Tibial nerve (tissue), 4 donors: ENCODE measurements around the gene STON1. TPM values are rescaled to one million over a fixed set of nuclear protein-coding genes. Genes with fewer than 3 reads are reported as not detected.
"Not testable (repeated sequence)": the region's sequence is repeated elsewhere in the genome, so short reads cannot be mapped to it uniquely, and the experiment has no call there.

Experiments
- DNase-seq, 2 donors: peaks; one replicate each; pipeline ENCODE4 v3.0.0-alpha.2; 2019; ENCODE audit warnings: low spot score in 2 of 2
- H3K27ac ChIP-seq, 4 donors: fragments of 200-600 bp; sonication (generic) in 3 of 4; one replicate each; pipeline ENCODE4 v1.5.1; 2017 to 2019; ENCODE audit warnings: mild to moderate bottlenecking in 1 of 4
- H3K27me3 ChIP-seq, 2 donors: fragments of 200-600 bp; sonication (generic) in 1 of 2; one replicate each; pipeline versions ENCODE4 v1.5.1 to v1.6.0; 2017 to 2019
- H3K36me3 ChIP-seq, 3 donors: fragments of 200-600 bp; sonication (generic); one replicate each; pipeline ENCODE4 v1.5.1; 2018 to 2019
- H3K4me1 ChIP-seq, 4 donors: fragments of 200-600 bp; sonication (generic) in 3 of 4; one replicate each; pipeline ENCODE4 v1.5.1; 2017 to 2019
- H3K4me3 ChIP-seq, 4 donors: fragments of 200-600 bp; sonication (generic) in 3 of 4; one replicate each; pipeline ENCODE4 v1.5.1; 2017 to 2019; ENCODE audit warnings: mild to moderate bottlenecking in 1 of 4, moderate library complexity in 1 of 4
- H3K9me3 ChIP-seq, 4 donors: fragments of 200-600 bp; sonication (generic) in 3 of 4; one replicate each; pipeline ENCODE4 v1.5.1; 2017 to 2019
- EP300 ChIP-seq, 2 donors: sonication (generic); formaldehyde crosslinking; IDR thresholded peaks; one replicate each; pipeline ENCODE4 v1.6.1; 2017; ENCODE audit warnings: antibody characterized with exemption in 2 of 2, mild to moderate bottlenecking in 1 of 2
- POLR2A ChIP-seq, 2 donors: fragments of 450-650 bp; IDR thresholded peaks; one replicate each; pipeline ENCODE4 v1.6.1; 2017; ENCODE audit warnings: antibody characterized with exemption in 2 of 2, mild to moderate bottlenecking in 2 of 2, moderate library complexity in 2 of 2
- WGBS, 2 donors: methylation state at CpG; one replicate each; pipeline ENCODE4 v1.1.5; 2018; 5-methylcytosine and 5-hydroxymethylcytosine counted together
- total RNA-seq, 4 donors: library from RNA; depleted of rRNA; stranded (reverse); fragments of >200 nt; gene quantifications; one replicate each; pipeline ENCODE4 v1.1.0, GENCODE V29; 2016
- TF ChIP-seq, protein P1 (sequence below), 5 experiments: fragments of 200-600 bp in 3 of 5; fragments of 450-650 bp in 2 of 5; sonication (generic) in 3 of 5; IDR thresholded peaks; one replicate each; pipeline ENCODE4 v1.5.1; 2016 to 2019; ENCODE audit warnings: antibody characterized with exemption in 5 of 5, mild to moderate bottlenecking in 3 of 5, moderate library complexity in 2 of 5

STON1 gene
- total RNA-seq, 4 donors from 2014 or later: 34.1 to 57.0 (median 46.9) TPM

DNA sequence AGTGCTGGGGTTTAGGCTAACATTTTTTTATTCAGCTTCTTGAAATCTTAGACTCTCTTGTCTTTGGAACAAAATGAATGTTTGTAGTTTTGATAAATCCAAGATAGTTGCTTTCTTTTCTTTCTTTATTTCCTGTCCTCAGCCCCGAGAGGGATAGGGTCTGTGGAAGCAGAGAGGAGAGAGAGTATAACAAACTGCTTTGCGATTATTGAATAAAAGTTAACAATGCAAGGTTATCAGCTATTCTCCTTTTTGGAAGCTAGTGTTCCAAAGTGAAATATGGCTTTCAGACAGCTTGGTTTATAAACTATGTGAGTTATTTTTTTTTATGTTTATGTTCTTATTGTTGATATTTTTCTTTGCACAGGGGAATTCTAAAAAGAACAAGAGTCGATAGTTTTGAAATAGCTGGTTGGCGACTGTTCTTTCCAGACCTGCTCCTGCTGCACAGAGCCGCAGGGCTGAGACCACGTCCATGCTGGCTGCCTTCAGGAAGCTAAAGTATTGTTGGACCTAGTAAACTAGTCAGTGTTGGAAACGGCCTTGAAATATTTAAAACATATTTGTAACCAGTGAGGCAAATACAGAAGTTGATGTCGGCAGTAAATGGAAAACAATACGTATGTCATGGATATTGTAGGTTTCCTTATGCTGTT lies 15.5 kb upstream of the STON1 start:
- Histone ChIP-seq H3K4me3 (no peak overlapping the region), H3K27me3 (no peaks in the 10 kb centered on the region), H3K27ac (peak overlapping the region in 1 of 4 donors; percentile 4), H3K4me1 (peaks cover 0 to 18% (median 6%) of the 10 kb centered on the region in 4 donors), H3K36me3 (peaks cover 0 to 63% (median 0%) of the 10 kb centered on the region in 3 donors), H3K9me3 (no peaks in the 10 kb centered on the region)
- TF ChIP-seq POLR2A (IDR thresholded peaks at IDR 0.05): no peak
- no peak for TF ChIP-seq EP300 (IDR thresholded peaks at IDR 0.05)
- TF ChIP-seq, protein P1, sequence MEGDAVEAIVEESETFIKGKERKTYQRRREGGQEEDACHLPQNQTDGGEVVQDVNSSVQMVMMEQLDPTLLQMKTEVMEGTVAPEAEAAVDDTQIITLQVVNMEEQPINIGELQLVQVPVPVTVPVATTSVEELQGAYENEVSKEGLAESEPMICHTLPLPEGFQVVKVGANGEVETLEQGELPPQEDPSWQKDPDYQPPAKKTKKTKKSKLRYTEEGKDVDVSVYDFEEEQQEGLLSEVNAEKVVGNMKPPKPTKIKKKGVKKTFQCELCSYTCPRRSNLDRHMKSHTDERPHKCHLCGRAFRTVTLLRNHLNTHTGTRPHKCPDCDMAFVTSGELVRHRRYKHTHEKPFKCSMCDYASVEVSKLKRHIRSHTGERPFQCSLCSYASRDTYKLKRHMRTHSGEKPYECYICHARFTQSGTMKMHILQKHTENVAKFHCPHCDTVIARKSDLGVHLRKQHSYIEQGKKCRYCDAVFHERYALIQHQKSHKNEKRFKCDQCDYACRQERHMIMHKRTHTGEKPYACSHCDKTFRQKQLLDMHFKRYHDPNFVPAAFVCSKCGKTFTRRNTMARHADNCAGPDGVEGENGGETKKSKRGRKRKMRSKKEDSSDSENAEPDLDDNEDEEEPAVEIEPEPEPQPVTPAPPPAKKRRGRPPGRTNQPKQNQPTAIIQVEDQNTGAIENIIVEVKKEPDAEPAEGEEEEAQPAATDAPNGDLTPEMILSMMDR (IDR thresholded peaks at IDR 0.05): no peak
- DNase-seq: no peak
- 59 to 65% methylated on average over 9 of the region's 9 CpGs for WGBS, 2 donors

DNA sequence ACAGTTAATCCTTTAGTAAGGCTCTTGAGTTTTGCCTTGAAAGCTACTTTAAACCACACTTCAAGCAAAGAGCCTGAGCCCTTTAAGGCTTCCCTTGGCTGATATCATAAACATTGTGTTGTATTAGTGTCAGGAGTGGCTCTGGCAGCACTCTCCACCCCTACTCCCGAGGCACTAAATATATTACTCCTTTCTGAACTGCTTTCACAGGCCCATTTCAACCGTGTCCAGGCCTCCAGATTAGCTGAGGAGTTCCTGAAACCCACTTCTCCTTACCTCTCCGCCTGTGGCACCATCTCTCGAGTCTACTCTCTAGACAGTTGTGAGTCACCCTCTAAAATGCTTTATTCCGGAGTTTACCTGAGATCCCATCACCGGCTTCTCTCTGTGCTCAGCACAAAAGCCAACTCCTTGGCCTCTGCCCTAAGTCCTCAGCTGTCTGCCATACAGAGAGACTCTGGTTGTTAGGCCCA lies 14.4 kb upstream of the STON1 start:
- Histone ChIP-seq H3K4me3 (no peak overlapping the region), H3K27ac (peak overlapping the region in 3 of 4 donors; percentile 49 to 77 (median 67)), H3K36me3 (peaks cover 0 to 74% (median 0%) of the 10 kb centered on the region in 3 donors), H3K27me3 (no peaks in the 10 kb centered on the region), H3K4me1 (peaks cover 0 to 8% (median 2%) of the 10 kb centered on the region in 4 donors), H3K9me3 (no peaks in the 10 kb centered on the region)
- no peak for DNase-seq
- TF ChIP-seq, protein P1 (IDR thresholded peaks at IDR 0.05): no peak
- no peak for TF ChIP-seq POLR2A (IDR thresholded peaks at IDR 0.05)
- WGBS, 2 donors: 69 to 74% methylated on average over 6 of the region's 6 CpGs

DNA sequence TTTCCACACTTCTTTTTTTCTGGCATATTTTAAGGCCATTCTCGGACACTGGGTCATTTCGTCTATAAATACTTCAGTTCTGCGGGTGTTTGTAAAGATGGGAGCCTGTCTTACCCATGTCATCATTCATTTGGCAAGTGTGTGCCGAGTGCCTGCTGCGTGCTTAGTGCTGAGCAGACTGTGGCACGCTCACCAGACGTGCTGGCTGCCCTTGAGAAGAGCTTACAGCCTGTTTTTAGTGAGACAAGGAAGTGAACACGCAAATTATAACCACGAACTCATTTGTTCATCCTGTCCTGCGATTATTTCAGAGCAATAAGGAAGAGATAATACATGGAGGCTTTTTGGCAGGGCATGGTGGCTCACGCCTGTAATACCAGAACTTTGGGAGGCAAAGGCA lies 10.4 kb upstream of the STON1 start:
- Histone ChIP-seq H3K36me3 (peaks cover 0 to 77% (median 0%) of the 10 kb centered on the region in 3 donors), H3K27ac (no peak overlapping the region), H3K4me1 (peaks cover 0 to 7% (median 2%) of the 10 kb centered on the region in 4 donors), H3K9me3 (no peaks in the 10 kb centered on the region), H3K27me3 (no peaks in the 10 kb centered on the region), H3K4me3 (no peak overlapping the region)
- no peak for DNase-seq
- 81 to 87% methylated on average over 11 of the region's 11 CpGs for WGBS, 2 donors
- no peak for TF ChIP-seq POLR2A (IDR thresholded peaks at IDR 0.05)
- TF ChIP-seq, protein P1 (IDR thresholded peaks at IDR 0.05): no peak
- TF ChIP-seq EP300 (IDR thresholded peaks at IDR 0.05): no peak

DNA sequence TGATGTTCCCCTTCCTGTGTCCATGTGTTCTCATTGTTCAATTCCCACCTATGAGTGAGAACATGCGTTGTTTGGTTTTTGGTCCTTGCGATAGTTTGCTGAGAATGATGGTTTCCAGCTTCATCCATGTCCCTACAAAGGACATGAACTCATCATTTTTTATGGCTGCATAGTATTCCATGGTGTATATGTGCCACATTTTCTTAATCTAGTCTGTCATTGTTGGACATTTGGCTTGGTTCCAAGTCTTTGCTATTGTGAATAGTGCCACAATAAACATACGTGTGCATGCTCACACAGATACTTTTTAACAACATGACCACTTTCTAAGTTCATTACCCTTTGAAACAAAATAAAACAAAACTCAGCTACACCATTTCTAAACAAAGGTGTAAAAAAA lies 5.2 kb upstream of the STON1 start:
- H3K4me3 ChIP-seq, DNase-seq, H3K9me3 ChIP-seq, H3K27me3 ChIP-seq: not testable (repeated sequence)
- 83 to 90% methylated on average over 3 of the region's 3 CpGs for WGBS, 2 donors
- Histone ChIP-seq H3K36me3 (peaks cover 0 to 32% (median 0%) of the 10 kb centered on the region in 3 donors), H3K27ac (peak overlapping the region; percentile 1 to 87 (median 54)), H3K4me1 (peaks cover 0 to 39% (median 6%) of the 10 kb centered on the region in 4 donors)

DNA sequence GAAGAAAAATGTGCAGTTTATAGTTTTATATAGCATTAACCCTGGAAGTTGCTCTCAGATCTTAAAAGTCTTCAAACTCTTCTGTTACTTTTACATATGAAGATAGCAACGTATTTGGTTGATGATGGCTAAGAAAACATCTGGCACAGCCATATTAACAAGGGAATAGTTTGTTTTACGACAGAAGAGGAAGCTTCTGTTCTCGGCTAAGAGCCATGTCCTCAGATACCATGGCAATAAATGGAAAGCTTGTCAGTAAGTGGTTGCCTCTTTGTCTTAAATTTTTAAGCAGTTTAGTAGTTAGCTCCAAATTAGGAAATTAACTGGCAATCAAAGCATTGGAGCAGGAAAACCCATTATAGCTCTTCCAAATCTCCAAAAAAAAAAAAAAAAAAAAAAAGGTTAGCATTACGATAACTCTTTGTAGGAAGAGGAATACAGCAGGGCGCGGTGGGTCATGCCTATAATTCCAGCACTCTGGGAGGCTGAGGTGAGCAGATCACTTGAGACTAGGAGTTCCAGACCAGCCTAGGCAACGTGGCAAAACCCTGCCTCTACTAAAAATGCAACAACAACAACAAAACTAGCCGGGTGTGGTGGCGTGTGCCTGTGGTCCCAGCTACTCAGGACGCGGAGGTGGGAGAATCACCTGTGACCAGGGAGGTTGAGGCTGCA lies 4.5 kb upstream of the STON1 start:
- Histone ChIP-seq H3K27me3 (no peaks in the 10 kb centered on the region), H3K27ac (peak overlapping the region; percentile 42 to 87 (median 70)), H3K36me3 (peaks cover 0 to 25% (median 0%) of the 10 kb centered on the region in 3 donors), H3K4me1 (peaks cover 0 to 40% (median 7%) of the 10 kb centered on the region in 4 donors), H3K9me3 (no peaks in the 10 kb centered on the region), H3K4me3 (no peak overlapping the region)
- 45 to 57% methylated on average over 11 of the region's 11 CpGs for WGBS, 2 donors
- DNase-seq: peak in 1 of 2 donors; percentile 54
- TF ChIP-seq, protein P1 (IDR thresholded peaks at IDR 0.05): no peak
- peak; percentile 56 to 74 for TF ChIP-seq EP300 (IDR thresholded peaks at IDR 0.05)
